Mesothelial cell of epicardium (in vitro differentiated cells): ENCODE data around the gene NLGN1. TPM values are rescaled to one million over a fixed set of nuclear protein-coding genes. Genes with fewer than 3 reads are reported as not detected.

ENCODE experiments used
- DNase-seq, 2 experiments: peaks; one replicate each; pipeline ENCODE4 v3.0.0; 2021; ENCODE audit warnings: low spot score in 2 of 2; ENCODE audit not compliant: unreplicated experiment in 2 of 2
- H3K27ac Mint-ChIP-seq: 2 replicates; pipeline ENCODE4 v1.8.0; 2021; ENCODE audit warnings: mixed read lengths
- H3K27me3 Mint-ChIP-seq: 2 replicates; pipeline ENCODE4 v1.8.0; 2021; ENCODE audit warnings: low read depth, mixed read lengths
- H3K36me3 Mint-ChIP-seq: 2 replicates; pipeline ENCODE4 v1.8.0; 2021; ENCODE audit warnings: mixed read lengths
- H3K4me1 Mint-ChIP-seq: 2 replicates; pipeline ENCODE4 v1.8.0; 2021; ENCODE audit warnings: mixed read lengths
- H3K4me3 Mint-ChIP-seq: 2 replicates; pipeline ENCODE4 v1.8.0; 2021; ENCODE audit warnings: mild to moderate bottlenecking, moderate library complexity, mixed read lengths
- H3K9me3 Mint-ChIP-seq: 2 replicates; pipeline ENCODE4 v1.8.0; 2021; ENCODE audit warnings: mixed read lengths
- CTCF ChIP-seq: fragments of 200-600 bp; sonication (generic); IDR thresholded peaks from one replicate; pipeline ENCODE4 v1.5.0; 2021; ENCODE audit warnings: antibody characterized with exemption; ENCODE audit not compliant: unreplicated experiment
- total RNA-seq: library from RNA; stranded (reverse); gene quantifications from 3 replicates; pipeline ENCODE4 v1.2.1, GENCODE V29; 2021

Gene NLGN1
- total RNA-seq, 1 donor from 2014 or later = 4.2 TPM

GRCh38 chr3:173793963-173794362, 396.4 kb downstream of the NLGN1 start:
- TF ChIP-seq CTCF = no peak
- Mint-ChIP-seq H3K4me1 (peaks cover 22% of the 10 kb centered on the region), H3K36me3 (no peaks in the 10 kb centered on the region), H3K27ac (no peak overlapping the region), H3K4me3 (no peak overlapping the region), H3K27me3 (no peaks in the 10 kb centered on the region), H3K9me3 (no peaks in the 10 kb centered on the region)
- no peak for DNase-seq

- no peaks in the 10 kb centered on the region for H3K9me3 Mint-ChIP-seq
- no peak for TF ChIP-seq CTCF
- H3K4me3 Mint-ChIP-seq = no peak overlapping the region
- H3K27ac Mint-ChIP-seq = no peak overlapping the region
- no peaks in the 10 kb centered on the region for H3K27me3 Mint-ChIP-seq
- H3K36me3 Mint-ChIP-seq = no peaks in the 10 kb centered on the region
- DNase-seq = no peak
- H3K4me1 Mint-ChIP-seq = peaks cover 22% of the 10 kb centered on the region
Observed at GRCh38 chr3:173796405-173796804, 398.9 kb downstream of the NLGN1 start.

DNA sequence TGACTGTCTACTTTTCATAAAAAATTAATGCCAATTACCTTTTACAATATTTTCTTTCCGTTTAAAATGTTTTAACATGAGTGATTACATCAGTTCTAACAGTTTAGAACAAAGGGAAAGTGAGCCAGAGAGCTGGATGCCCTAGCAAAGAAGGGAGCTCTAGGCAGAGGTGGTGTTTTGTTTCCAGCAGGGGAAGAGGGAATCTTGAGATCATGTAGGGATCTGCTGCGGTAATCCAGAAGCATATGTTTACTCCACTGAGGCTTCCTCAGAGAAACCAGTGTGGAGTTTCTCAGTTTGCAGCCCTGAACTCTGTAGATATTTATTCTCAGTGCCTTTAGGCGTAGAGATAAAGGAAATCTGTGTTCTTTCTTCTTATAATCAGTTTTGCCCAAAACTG, 399.3 kb downstream of the NLGN1 start:
- no peak overlapping the region for H3K27ac Mint-ChIP-seq
- no peaks in the 10 kb centered on the region for H3K9me3 Mint-ChIP-seq
- H3K4me3 Mint-ChIP-seq = no peak overlapping the region
- peaks cover 20% of the 10 kb centered on the region for H3K4me1 Mint-ChIP-seq
- no peak for TF ChIP-seq CTCF
- DNase-seq = no peak
- no peaks in the 10 kb centered on the region for H3K27me3 Mint-ChIP-seq
- H3K36me3 Mint-ChIP-seq = no peaks in the 10 kb centered on the region

GRCh38 chr3:173799060-173799816, 401.7 kb downstream of the NLGN1 start:
- Mint-ChIP-seq H3K4me1 (peaks cover 10% of the 10 kb centered on the region), H3K9me3 (no peaks in the 10 kb centered on the region), H3K4me3 (no peak overlapping the region), H3K27ac (no peak overlapping the region), H3K27me3 (no peaks in the 10 kb centered on the region), H3K36me3 (no peaks in the 10 kb centered on the region)
- no peak for DNase-seq
- TF ChIP-seq CTCF = no peak

GRCh38 chr3:173800154-173800553, 402.6 kb downstream of the NLGN1 start:
- TF ChIP-seq CTCF = no peak
- H3K4me1 Mint-ChIP-seq = peaks cover 10% of the 10 kb centered on the region
- no peaks in the 10 kb centered on the region for H3K36me3 Mint-ChIP-seq
- no peak for DNase-seq
- no peak overlapping the region for H3K4me3 Mint-ChIP-seq
- no peaks in the 10 kb centered on the region for H3K27me3 Mint-ChIP-seq
- no peak overlapping the region for H3K27ac Mint-ChIP-seq
- no peaks in the 10 kb centered on the region for H3K9me3 Mint-ChIP-seq
